Muscle of back (tissue), 11 donors: ENCODE measurements around the gene DNAI2. TPM values are rescaled to one million over a fixed set of nuclear protein-coding genes. Genes with fewer than 3 reads are reported as not detected.

Experiments
- DNase-seq, 3 donors: peaks; one replicate each; pipeline versions ENCODE4 v3.0.0 to v3.0.0-alpha.2; 2013
- polyA plus RNA-seq, 10 donors: library from polyadenylated mRNA; unstranded; fragments of 120-200 nt; gene quantifications; one replicate each; pipeline ENCODE4 v1.2.1, GENCODE V29; 2013; ENCODE audit not compliant: insufficient read length in 10 of 10

DNAI2 gene
- polyA plus RNA-seq, 10 donors, result 0.13 to 0.42 (median 0.35) TPM; not detected in 5

GRCh38 chr17:74305865-74306654 is 32.0 kb downstream of the DNAI2 start:
- no peak for DNase-seq

DNA sequence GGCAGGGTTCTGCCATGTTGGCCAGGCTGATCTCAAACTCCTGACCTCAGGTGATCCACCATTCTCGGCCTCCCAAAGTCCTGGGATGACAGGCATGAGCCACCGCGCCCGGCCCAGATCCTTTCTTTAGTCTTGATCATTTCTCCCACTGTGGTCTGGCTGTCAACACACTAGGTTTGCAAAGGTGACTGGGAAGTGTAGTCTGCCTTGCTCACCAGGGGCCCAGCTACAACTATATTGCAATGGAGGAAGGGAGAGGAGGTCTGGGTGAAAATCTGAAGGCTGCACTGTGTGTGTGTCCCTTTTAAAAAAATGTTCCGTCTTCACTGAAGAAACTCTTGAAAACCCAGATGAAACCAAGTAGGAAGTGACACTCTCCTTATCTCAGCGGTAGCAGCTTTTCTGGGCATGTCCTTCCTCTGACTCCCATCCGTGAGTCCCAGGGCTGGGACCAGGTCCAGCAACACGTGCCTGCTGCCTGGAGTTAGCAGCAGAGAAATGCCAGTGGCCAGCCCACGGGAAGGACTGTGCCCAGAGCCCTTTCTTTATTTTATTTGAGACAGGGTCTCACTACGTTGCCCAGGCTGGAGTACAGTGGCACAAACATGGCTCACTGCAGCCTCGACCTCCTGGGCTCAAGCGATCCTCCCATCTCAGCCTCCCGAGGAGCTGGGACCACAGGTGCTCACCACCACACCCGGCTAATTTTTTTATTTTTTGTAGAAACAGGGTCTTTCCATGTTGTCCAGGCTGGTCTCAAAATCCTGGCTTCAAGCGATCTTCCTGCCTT is 34.1 kb downstream of the DNAI2 start:
- DNase-seq, result no peak

- DNase-seq, result no peak
These were observed 35.9 kb downstream of the DNAI2 start for GRCh38 chr17:74309902-74310301.

DNA sequence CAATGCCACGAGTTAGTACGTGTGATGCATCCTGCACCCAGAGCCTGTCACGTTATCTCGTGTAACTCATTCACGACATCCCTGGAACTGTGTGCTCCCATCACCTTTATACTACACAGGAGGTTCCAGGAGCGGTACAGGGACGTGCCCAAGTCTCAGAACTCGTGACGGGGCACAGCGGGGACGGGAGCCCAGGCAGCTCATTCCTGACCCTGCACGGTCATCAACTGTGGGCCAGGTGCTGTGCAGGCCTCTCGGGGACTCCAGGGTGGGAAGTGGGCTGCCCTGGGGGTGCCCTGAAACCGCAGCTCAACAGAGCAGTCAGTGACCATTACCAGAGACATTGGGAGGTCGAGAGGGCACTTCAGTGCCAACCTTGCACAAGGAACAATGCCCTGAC is 40.8 kb downstream of the DNAI2 start:
- no peak for DNase-seq

DNA sequence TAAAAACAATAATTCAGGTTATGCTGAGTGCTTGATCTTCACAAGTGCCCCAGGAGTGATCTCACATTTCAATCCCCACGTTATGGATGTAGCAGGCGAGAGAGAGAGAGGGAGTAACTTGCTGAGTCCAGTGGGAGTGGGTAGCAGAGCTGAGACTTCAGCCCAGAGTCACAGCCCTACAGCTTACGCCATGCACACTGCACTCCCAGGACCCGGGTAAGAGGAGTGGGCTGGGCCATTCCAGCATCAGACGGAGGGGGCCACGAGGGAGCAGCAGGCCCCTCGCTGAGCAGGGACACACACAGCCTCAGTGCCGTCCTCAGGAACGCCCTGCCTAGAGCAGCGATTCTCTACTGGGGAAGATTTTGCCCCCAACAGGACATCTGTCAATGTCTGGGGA is 42.2 kb downstream of the DNAI2 start:
- no peak for DNase-seq

GRCh38 chr17:74317071-74317470 is 43.0 kb downstream of the DNAI2 start:
- DNase-seq, result no peak

DNA sequence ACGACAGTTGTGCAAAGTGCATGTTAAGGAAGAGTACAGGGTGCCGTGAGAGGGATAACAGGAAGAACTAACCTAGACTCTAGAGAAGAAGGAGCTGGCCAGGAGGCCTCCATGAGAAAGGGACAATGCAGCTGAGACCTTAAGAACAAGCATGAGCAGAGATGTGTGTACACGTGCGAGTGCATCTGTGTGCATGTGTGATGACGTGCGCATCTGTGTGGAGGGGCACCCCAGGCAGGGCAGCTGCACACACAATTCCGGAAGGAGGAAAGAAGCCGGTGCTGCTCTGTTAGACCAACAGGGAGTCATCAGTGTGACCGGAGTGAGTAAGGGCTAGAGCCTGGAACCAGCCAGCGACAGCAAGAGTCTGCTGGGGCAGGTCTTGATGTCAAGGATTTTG is 44.4 kb downstream of the DNAI2 start:
- DNase-seq, result no peak

DNA sequence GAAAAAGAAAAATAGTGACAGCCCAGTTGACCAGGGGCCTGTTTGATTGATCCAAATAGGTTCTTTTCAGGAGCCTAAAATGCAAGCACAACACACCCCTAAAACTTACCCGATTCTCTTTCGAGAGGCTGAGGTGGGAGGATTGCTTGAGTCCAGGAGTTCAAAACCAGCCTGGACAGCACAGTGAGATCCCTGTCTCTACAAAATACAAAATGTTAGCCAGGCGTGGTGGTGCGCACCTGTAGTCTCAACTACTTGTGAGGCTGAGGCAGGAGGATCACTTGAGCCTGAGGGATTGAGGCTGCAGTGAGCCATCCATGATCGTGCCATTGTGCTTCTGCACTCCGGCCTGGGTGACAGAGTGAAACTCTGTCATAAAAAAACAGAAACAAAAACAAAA is 50.5 kb downstream of the DNAI2 start:
- no peak for DNase-seq

DNA sequence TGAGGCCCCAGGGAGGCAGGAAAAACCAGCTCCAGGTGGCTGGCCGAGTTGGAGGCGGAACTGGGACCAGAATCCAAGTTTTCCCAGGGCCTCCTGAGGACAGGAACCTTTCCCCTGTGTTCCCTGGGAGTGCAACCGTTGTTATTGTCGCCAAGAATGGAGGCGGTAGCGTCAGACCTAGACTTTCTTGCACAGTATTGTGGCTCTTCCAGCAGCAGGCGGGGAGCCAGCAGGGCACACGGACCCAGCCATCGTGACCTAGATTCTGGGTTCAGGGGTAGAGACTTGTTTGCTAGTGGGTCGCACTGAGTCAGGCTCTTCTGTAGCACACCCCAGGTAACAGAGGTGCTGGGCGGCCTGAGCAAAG is 51.3 kb downstream of the DNAI2 start:
- DNase-seq, result no peak

GRCh38 chr17:74325743-74326379 is 51.8 kb downstream of the DNAI2 start, which contains the start of gene KIF19:
KIF19 (plus strand) TSS chr17:74326226; CDS start chr17:74326350, 124 bp downstream.
- peak; percentile 27 to 66 (median 38) for DNase-seq

DNA sequence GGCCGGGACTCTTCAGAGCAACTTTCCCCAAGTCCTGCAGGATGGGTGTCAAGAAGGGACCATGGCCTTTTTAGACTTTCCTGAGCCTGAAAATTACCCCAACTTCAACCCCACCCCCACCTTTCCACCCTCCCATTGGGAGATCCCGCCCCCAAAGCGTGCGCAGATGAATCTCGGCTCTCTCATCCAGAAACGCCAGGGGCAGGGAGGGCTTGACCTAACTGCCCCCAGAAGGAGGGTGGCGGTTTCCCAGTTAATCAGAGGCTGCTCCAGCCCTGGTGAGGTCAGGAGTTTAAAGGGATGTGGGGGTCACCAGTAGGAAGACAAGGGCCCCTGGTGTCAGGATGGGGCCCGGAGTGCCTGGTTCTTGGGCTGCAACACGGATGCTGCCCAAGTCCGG is 52.5 kb downstream of the DNAI2 start:
- no peak for DNase-seq

GRCh38 chr17:74328487-74328886 is 54.5 kb downstream of the DNAI2 start:
- DNase-seq, result no peak

DNA sequence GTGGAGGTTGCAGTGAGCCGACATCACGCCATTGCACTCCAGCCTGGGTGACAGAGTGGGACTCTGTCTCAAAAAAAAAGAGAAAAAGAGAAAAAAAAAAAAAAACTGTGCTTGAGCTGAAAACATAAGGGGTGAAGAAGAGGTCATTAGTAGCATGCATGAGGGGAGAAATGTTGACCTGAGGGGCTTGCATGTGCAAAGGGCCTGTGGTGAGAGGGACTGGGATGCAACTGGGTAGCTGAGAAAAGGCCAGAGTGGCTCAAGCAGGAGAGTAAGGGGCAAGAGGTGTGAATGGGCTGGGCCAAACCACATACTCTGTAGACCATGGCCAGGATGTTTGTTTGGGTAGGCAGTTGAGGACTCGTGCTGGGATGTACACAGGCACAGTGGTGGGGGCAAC is 55.3 kb downstream of the DNAI2 start:
- DNase-seq, result no peak

DNA sequence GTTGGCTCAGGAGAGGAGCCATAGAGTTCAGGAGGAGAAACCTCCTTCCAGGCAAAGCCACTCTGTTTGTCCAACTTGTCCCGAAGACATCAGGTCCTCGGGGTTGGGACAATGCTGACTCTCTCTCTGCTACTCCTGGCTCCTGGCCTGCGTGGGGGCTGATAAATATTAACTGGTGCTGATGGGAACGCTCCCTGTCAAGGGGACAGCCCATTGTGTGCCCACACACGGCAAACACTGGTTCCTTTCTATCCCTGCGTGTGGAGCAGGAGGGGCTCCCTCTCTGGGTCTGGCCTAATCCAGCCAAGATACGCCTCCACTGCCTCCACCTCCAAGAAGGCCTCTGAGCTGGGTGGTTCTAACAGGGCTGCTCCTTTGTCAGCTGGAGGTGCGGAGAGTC is 56.4 kb downstream of the DNAI2 start:
- DNase-seq, result no peak

DNA sequence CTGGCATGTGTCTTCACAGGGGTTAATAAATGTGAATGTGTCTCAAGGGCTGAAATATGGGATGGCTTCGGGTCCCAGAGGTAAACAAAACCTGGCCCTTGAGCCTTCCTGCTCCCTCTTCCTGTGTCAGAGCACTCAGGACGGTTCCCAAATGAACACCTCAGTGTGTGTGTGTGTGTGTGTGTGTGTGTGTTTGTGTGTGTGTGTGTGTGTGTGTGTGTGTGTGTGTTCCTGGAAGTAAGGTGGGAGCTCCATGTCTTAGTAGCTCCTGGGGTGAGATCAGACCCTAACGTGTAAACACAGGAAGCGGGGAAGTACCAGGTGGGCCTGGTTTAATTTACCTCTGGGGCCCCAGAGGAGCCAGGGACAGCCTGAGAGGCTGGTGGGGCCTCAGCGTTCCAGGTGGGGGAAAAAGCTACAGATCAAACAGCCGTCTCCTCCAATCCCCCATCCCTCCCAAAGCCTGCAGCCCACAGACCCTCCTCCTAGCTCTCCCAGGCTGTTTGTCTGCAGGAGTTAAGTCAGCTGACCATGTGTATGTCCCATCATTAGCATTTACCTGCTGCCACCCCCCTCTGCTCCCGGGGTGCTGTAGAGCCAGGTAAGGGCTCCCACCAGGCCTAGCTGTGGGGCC is 58.1 kb downstream of the DNAI2 start:
- no peak for DNase-seq

- DNase-seq, result peak in 1 of 3 donors; percentile 29
These were observed 58.8 kb downstream of the DNAI2 start for GRCh38 chr17:74332763-74333283.

GRCh38 chr17:74334393-74335039 is 60.5 kb downstream of the DNAI2 start:
- no peak for DNase-seq

DNA sequence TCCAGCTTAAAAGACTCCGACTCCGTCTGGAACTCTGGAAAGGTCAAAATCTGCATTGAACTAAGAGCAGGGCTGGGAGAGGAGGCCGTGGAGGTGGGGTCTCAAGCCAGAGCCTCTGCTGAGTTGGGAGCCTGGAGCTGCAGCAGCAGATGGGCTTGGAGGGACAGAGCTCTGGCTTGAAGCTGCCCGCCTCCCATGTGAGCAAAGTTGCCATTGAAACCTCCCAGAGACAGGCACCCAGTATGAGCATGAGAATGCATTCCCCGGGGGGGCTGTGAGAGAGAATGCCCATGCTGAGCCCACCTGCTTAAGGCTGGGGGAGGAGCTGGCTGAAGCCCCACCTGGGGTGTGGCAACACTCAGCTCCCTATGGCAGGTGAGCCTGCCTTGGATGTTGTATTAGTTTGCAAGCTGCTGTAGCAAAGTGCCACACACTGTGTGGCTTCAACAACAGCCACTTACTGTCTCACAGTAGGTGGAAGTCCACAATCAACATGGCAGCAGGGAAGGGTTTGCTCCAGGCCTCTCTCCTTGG is 61.6 kb downstream of the DNAI2 start:
- no peak for DNase-seq

DNA sequence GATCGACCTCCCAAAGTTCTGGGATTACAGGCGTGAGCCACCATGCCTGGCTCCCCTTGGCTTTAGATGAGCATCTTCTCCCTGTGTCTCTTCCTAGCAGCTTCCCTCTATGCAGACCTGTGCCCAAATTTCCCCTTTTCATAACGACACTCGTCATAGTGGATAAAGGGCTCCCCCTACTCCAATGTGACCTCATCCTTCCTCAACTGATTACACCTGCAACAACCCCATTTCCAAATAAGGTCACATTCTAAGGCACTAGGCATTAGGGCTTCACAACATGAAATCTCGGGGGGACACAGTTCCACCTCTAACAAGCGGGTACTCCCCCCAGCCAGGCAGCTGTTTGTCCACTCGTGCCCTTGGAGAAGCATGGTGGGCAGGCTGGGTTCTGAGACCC is 62.3 kb downstream of the DNAI2 start:
- DNase-seq, result no peak

DNA sequence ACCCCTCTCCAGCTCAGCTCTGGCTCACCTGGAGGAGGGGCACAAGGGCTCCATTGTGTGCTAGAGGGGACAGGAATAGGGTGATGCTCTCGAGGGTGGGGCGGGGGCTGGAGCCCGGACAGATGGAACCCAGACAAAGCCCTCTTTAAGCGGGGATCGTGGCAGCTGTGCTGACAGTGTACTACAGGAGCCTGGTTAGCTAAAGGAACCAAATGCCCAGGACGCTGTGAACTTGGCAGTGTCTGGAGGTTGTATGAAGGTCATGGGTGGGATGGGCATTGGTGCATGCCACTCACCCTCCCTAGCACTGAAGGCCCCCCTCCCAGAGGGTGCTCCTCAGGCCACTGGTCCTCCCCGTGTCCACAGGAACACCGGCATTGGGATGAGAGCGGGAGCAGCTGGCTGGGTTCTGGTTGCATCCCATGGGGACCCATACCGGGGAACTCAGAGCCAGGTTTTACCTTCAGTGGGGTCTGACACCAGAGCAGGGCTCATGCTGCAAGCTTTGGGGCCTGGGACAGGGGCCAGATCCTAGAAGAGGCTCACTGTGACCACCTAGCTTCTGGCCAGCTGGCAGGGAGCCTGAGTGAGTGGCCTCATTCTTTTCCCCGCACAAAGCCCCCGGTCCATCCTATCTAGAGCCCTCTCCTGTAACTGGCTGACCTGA is 63.9 kb downstream of the DNAI2 start:
- DNase-seq, result no peak
